HEK293 (cell line): ENCODE results near the gene RBBP5.

ENCODE experiments used
- ATF2 ChIP-seq: fragments of 450-650 bp; formaldehyde crosslinking; IDR thresholded peaks from 2 replicates; pipeline ENCODE4 v1.5.1; 2016; ENCODE audit warnings: missing biosample characterization, missing genetic modification characterization, low read depth
- KLF16 ChIP-seq: fragments of 450-650 bp; formaldehyde crosslinking; IDR thresholded peaks from 2 replicates; pipeline ENCODE4 v1.5.1; 2017; ENCODE audit warnings: missing biosample characterization, missing genetic modification characterization
- ZNF677 ChIP-seq: fragments of 450-650 bp; IDR thresholded peaks from 2 replicates; pipeline ENCODE4 v1.5.0; 2018; ENCODE audit warnings: missing biosample characterization, mild to moderate bottlenecking, missing genetic modification characterization, moderate library complexity
- TF ChIP-seq, protein P1 (sequence below): fragments of 450-650 bp; formaldehyde crosslinking; IDR thresholded peaks from 2 replicates; pipeline ENCODE4 v1.5.1; 2016; ENCODE audit warnings: missing biosample characterization, missing genetic modification characterization
- TF ChIP-seq, protein P2 (sequence below): fragments of 450-650 bp; formaldehyde crosslinking; IDR thresholded peaks from 2 replicates; pipeline ENCODE4 v1.5.1; 2016; ENCODE audit warnings: missing biosample characterization, missing genetic modification characterization

DNA sequence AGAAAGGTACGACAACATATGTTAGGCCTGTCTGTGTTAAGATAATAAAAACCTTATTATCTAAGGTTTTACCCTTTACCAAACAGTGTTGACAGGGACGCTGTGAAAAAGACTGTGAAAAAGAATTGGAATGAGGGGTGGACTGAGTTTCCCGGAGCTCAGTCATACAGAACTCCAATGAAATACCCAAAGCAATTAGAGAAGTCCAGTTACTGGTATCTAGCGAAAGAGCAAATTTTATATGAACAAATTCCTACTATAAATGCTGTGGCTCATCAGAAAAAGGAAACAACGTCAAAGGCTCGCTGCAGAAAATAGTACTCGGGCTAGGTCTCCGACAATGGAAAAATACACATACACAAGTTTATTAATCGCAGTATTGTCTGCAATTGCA lies 708 bp upstream of the RBBP5 start:
- no peak for TF ChIP-seq KLF16 (tag by site-specific recombination)
- TF ChIP-seq ATF2 (tag by site-specific recombination): no peak
- TF ChIP-seq, protein P1, sequence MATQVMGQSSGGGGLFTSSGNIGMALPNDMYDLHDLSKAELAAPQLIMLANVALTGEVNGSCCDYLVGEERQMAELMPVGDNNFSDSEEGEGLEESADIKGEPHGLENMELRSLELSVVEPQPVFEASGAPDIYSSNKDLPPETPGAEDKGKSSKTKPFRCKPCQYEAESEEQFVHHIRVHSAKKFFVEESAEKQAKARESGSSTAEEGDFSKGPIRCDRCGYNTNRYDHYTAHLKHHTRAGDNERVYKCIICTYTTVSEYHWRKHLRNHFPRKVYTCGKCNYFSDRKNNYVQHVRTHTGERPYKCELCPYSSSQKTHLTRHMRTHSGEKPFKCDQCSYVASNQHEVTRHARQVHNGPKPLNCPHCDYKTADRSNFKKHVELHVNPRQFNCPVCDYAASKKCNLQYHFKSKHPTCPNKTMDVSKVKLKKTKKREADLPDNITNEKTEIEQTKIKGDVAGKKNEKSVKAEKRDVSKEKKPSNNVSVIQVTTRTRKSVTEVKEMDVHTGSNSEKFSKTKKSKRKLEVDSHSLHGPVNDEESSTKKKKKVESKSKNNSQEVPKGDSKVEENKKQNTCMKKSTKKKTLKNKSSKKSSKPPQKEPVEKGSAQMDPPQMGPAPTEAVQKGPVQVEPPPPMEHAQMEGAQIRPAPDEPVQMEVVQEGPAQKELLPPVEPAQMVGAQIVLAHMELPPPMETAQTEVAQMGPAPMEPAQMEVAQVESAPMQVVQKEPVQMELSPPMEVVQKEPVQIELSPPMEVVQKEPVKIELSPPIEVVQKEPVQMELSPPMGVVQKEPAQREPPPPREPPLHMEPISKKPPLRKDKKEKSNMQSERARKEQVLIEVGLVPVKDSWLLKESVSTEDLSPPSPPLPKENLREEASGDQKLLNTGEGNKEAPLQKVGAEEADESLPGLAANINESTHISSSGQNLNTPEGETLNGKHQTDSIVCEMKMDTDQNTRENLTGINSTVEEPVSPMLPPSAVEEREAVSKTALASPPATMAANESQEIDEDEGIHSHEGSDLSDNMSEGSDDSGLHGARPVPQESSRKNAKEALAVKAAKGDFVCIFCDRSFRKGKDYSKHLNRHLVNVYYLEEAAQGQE: no peak
- TF ChIP-seq, protein P2, sequence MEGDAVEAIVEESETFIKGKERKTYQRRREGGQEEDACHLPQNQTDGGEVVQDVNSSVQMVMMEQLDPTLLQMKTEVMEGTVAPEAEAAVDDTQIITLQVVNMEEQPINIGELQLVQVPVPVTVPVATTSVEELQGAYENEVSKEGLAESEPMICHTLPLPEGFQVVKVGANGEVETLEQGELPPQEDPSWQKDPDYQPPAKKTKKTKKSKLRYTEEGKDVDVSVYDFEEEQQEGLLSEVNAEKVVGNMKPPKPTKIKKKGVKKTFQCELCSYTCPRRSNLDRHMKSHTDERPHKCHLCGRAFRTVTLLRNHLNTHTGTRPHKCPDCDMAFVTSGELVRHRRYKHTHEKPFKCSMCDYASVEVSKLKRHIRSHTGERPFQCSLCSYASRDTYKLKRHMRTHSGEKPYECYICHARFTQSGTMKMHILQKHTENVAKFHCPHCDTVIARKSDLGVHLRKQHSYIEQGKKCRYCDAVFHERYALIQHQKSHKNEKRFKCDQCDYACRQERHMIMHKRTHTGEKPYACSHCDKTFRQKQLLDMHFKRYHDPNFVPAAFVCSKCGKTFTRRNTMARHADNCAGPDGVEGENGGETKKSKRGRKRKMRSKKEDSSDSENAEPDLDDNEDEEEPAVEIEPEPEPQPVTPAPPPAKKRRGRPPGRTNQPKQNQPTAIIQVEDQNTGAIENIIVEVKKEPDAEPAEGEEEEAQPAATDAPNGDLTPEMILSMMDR (tag by site-specific recombination): no peak
- TF ChIP-seq ZNF677 (tag by site-specific recombination): no peak
